GM08714 (cell line): ENCODE measurements around the gene PDIA6.
"Not testable (repeated sequence)": the region's sequence is repeated elsewhere in the genome, so short reads cannot be mapped to it uniquely, and the experiment has no call there.

Source experiments
- H3K4me3 ChIP-seq: fragments of 200-500 bp; sonication (Bioruptor generic); 2 replicates; pipeline ENCODE4 v1.5.1; 2014; ENCODE audit warnings: mild to moderate bottlenecking, low read length, inconsistent platforms
- ZNF274 ChIP-seq: IDR thresholded peaks from 2 replicates; pipeline ENCODE4 v1.6.1; 2012; ENCODE audit warnings: mild to moderate bottlenecking, low read depth, low read length

PDIA6 gene

GRCh38 chr2:10806543-10806942 lies 6.0 kb downstream of the PDIA6 start:
- H3K4me3 ChIP-seq: no peak overlapping the region
- TF ChIP-seq ZNF274: no peak

- H3K4me3 ChIP-seq: not testable (repeated sequence)
These were observed 6.6 kb downstream of the PDIA6 start for GRCh38 chr2:10805990-10806389.

- TF ChIP-seq ZNF274: no peak
These were observed 9.9 kb downstream of the PDIA6 start for GRCh38 chr2:10802657-10803056.

GRCh38 chr2:10800163-10800562 lies 12.4 kb downstream of the PDIA6 start:
- H3K4me3 ChIP-seq: no peak overlapping the region
- TF ChIP-seq ZNF274: no peak

More at GRCh38 chr2:10802657-10803056, 9.9 kb downstream of the PDIA6 start:
- H3K4me3 ChIP-seq: no peak overlapping the region

- H3K4me3 ChIP-seq: no peak overlapping the region
- TF ChIP-seq ZNF274: no peak
These were observed 13.8 kb downstream of the PDIA6 start for GRCh38 chr2:10798783-10799182.

- H3K4me3 ChIP-seq: no peak overlapping the region
- no peak for TF ChIP-seq ZNF274
These were observed 15.9 kb downstream of the PDIA6 start for GRCh38 chr2:10796703-10797102.

GRCh38 chr2:10795508-10796046 lies 17.0 kb downstream of the PDIA6 start:
- no peak for TF ChIP-seq ZNF274
- no peak overlapping the region for H3K4me3 ChIP-seq

- no peak overlapping the region for H3K4me3 ChIP-seq
- no peak for TF ChIP-seq ZNF274
These were observed 17.7 kb downstream of the PDIA6 start for GRCh38 chr2:10794876-10795275.

GRCh38 chr2:10793816-10794215 lies 18.8 kb downstream of the PDIA6 start:
- no peak overlapping the region for H3K4me3 ChIP-seq
- no peak for TF ChIP-seq ZNF274

- H3K4me3 ChIP-seq: no peak overlapping the region
- no peak for TF ChIP-seq ZNF274
These were observed 19.8 kb downstream of the PDIA6 start for GRCh38 chr2:10792660-10793400.

GRCh38 chr2:10792001-10792634 lies 20.5 kb downstream of the PDIA6 start:
- TF ChIP-seq ZNF274: no peak
- no peak overlapping the region for H3K4me3 ChIP-seq

- TF ChIP-seq ZNF274: no peak
- H3K4me3 ChIP-seq: no peak overlapping the region
These were observed 22.2 kb downstream of the PDIA6 start for GRCh38 chr2:10790228-10790973.

GRCh38 chr2:10788855-10789254 lies 23.7 kb downstream of the PDIA6 start:
- H3K4me3 ChIP-seq: no peak overlapping the region
- no peak for TF ChIP-seq ZNF274

- no peak overlapping the region for H3K4me3 ChIP-seq
- TF ChIP-seq ZNF274: no peak
These were observed 25.2 kb downstream of the PDIA6 start for GRCh38 chr2:10787176-10787968.
